SK-N-SH (cell line): ENCODE results near the gene ATP6V1C2. TPM values are rescaled to one million over a fixed set of nuclear protein-coding genes. Genes with fewer than 3 reads are reported as not detected.

Experiments used
- CTCF ChIA-PET: fragments of 300-600, 350-600 bp; formaldehyde crosslinking; extraction: SDS; loops from one replicate; lab custom pipeline; 2021; lab: Yijun Ruan, JAX
- POLR2A ChIA-PET: fragments of 350-600 bp; sonication (Branson Sonifier 250); formaldehyde crosslinking; extraction: SDS; loops from one replicate; lab custom pipeline; 2020; ENCODE audit warnings: antibody characterized with exemption, inconsistent platforms; lab: Yijun Ruan, JAX
- DNase-seq: peaks from one replicate; pipeline ENCODE4 v3.0.0; 2012
- H2AFZ ChIP-seq: fragments of 200-600 bp; sonication (generic); 2 replicates; pipeline ENCODE4 v1.8.1; 2016; ENCODE audit warnings: antibody characterized with exemption, mild to moderate bottlenecking, low read depth
- H3F3A ChIP-seq: fragments of 200-600 bp; sonication (generic); replicated peaks from 2 replicates; pipeline ENCODE3; 2016; ENCODE audit warnings: antibody characterized with exemption, mild to moderate bottlenecking; ENCODE audit not compliant: insufficient read depth
- H3K27ac ChIP-seq, 2 experiments: fragments of 200-500 bp in 1 of 2; fragments of 200-600 bp in 1 of 2; sonication (Bioruptor generic) in 1 of 2; sonication (generic), shearing (Covaris generic) in 1 of 2; 2 replicates each; pipeline versions ENCODE4 v1.5.1 to v1.6.1; 2014 to 2016; ENCODE audit warnings: low read depth in 2 of 2, inconsistent platforms in 1 of 2, low read length in 1 of 2, mild to moderate bottlenecking in 1 of 2, mixed read lengths in 1 of 2
- H3K27me3 ChIP-seq: fragments of 200-600 bp; sonication (generic), shearing (Covaris generic); 2 replicates; pipeline ENCODE4 v1.6.1; 2016; ENCODE audit warnings: mixed run types; ENCODE audit not compliant: insufficient read depth
- H3K36me3 ChIP-seq, 2 experiments: fragments of 200-500 bp in 1 of 2; fragments of 200-600 bp in 1 of 2; sonication (Bioruptor generic) in 1 of 2; sonication (generic) in 1 of 2; replicated peaks in 1 of 2; 2 replicates each; pipeline versions ENCODE3 to v1.5.1; 2014 to 2016; ENCODE audit warnings: low read length in 1 of 2, mild to moderate bottlenecking in 1 of 2; ENCODE audit not compliant: insufficient read depth in 2 of 2, control insufficient read depth in 1 of 2
- H3K4me1 ChIP-seq, 2 experiments: fragments of 200-500 bp in 1 of 2; fragments of 200-600 bp in 1 of 2; sonication (Bioruptor generic) in 1 of 2; sonication (generic), shearing (Covaris generic) in 1 of 2; 2 replicates each; pipeline versions ENCODE4 v1.5.1 to v1.6.1; 2014 to 2016; ENCODE audit warnings: low read depth in 1 of 2, low read length in 1 of 2, mixed run types in 1 of 2; ENCODE audit not compliant: insufficient read depth in 2 of 2, control insufficient read depth in 1 of 2
- H3K4me2 ChIP-seq: fragments of 200-600 bp; sonication (generic), shearing (Covaris generic); 2 replicates; pipeline ENCODE4 v1.6.1; 2017; ENCODE audit warnings: mixed run types
- H3K4me3 ChIP-seq, 2 experiments: fragments of 200-500 bp in 1 of 2; fragments of 200-600 bp in 1 of 2; sonication (Bioruptor generic) in 1 of 2; sonication (generic), shearing (Covaris generic) in 1 of 2; 2 replicates each; pipeline versions ENCODE4 v1.5.1 to v1.8.1; 2014 to 2016; ENCODE audit warnings: low read depth in 2 of 2, inconsistent platforms in 1 of 2, low read length in 1 of 2, mild to moderate bottlenecking in 1 of 2, mixed read lengths in 1 of 2, moderate library complexity in 1 of 2
- H3K79me2 ChIP-seq: fragments of 200-600 bp; sonication (generic); 2 replicates; pipeline ENCODE4 v1.8.1; 2017; ENCODE audit warnings: mild to moderate bottlenecking; ENCODE audit not compliant: insufficient read depth
- H3K9ac ChIP-seq: fragments of 200-600 bp; sonication (generic); 2 replicates; pipeline ENCODE4 v1.6.1; 2017; ENCODE audit warnings: mixed run types
- H3K9me2 ChIP-seq: fragments of 200-600 bp; sonication (generic); 2 replicates; pipeline ENCODE4 v1.6.1; 2017; ENCODE audit warnings: mixed run types
- H3K9me3 ChIP-seq: fragments of 200-600 bp; sonication (generic); 2 replicates; pipeline ENCODE4 v1.6.1; 2017; ENCODE audit warnings: mixed run types, mild to moderate bottlenecking, moderate library complexity
- H4K20me1 ChIP-seq: fragments of 200-600 bp; sonication (generic); 2 replicates; pipeline ENCODE4 v1.6.1; 2017; ENCODE audit warnings: mild to moderate bottlenecking, mixed run types; ENCODE audit not compliant: insufficient read depth
- ELF1 ChIP-seq: IDR thresholded peaks from 2 replicates; pipeline ENCODE4 v1.4.0; 2012
- FOXJ3 ChIP-seq: sonication (generic); formaldehyde crosslinking; IDR thresholded peaks from 2 replicates; pipeline ENCODE4 v1.5.1; 2020; ENCODE audit warnings: mild to moderate bottlenecking, missing genetic modification reagents
- FOXM1 ChIP-seq: IDR thresholded peaks from 2 replicates; pipeline ENCODE4 v1.4.0; 2012; ENCODE audit warnings: low read depth, mild to moderate bottlenecking
- GABPA ChIP-seq: IDR thresholded peaks from 2 replicates; pipeline ENCODE4 v1.4.0; 2012; ENCODE audit warnings: low read depth, mild to moderate bottlenecking
- GATA2 ChIP-seq: sonication (generic); formaldehyde crosslinking; IDR thresholded peaks from 2 replicates; pipeline ENCODE4 v1.5.0; 2020; ENCODE audit warnings: mild to moderate bottlenecking, missing genetic modification reagents
- MAX ChIP-seq: IDR thresholded peaks from 2 replicates; pipeline ENCODE4 v1.4.0; 2012; ENCODE audit warnings: low read depth
- MEF2A ChIP-seq: IDR thresholded peaks from 2 replicates; pipeline ENCODE4 v1.4.0; 2012; ENCODE audit warnings: low read depth, borderline replicate concordance
- RAD21 ChIP-seq: IDR thresholded peaks from 2 replicates; pipeline ENCODE4 v1.6.1; 2012; ENCODE audit warnings: mild to moderate bottlenecking, low read length
- RCOR1 ChIP-seq: fragments of 150-350 bp; IDR thresholded peaks from 2 replicates; pipeline ENCODE4 v1.6.1; 2017; ENCODE audit warnings: antibody characterized with exemption, low read length
- REST ChIP-seq: IDR thresholded peaks from 2 replicates; pipeline ENCODE4 v1.6.1; 2012; ENCODE audit warnings: mild to moderate bottlenecking, low read depth, low read length, moderate library complexity
- RFX5 ChIP-seq: IDR thresholded peaks from 2 replicates; pipeline ENCODE4 v1.6.1; 2012; ENCODE audit warnings: mild to moderate bottlenecking, improper control_type of control experiment, low read length
- RXRA ChIP-seq: IDR thresholded peaks from 2 replicates; pipeline ENCODE4 v1.4.0; 2012; ENCODE audit warnings: low read depth, mild to moderate bottlenecking, borderline replicate concordance
- SMC3 ChIP-seq: IDR thresholded peaks from 2 replicates; pipeline ENCODE4 v1.6.1; 2012; ENCODE audit warnings: low read depth, low read length, improper control_type of control experiment
- TAF1 ChIP-seq: IDR thresholded peaks from 2 replicates; pipeline ENCODE4 v1.6.1; 2012; ENCODE audit warnings: low read depth, mild to moderate bottlenecking, low read length, moderate library complexity, borderline replicate concordance
- TCF12 ChIP-seq: IDR thresholded peaks from 2 replicates; pipeline ENCODE4 v1.4.0; 2012
- USF2 ChIP-seq: fragments of 150-350 bp; IDR thresholded peaks from 2 replicates; pipeline ENCODE4 v1.6.1; 2017; ENCODE audit warnings: antibody characterized with exemption, low read length, low read depth, borderline replicate concordance
- YY1 ChIP-seq: IDR thresholded peaks from 2 replicates; pipeline ENCODE4 v1.4.0; 2012; ENCODE audit warnings: low read depth, mild to moderate bottlenecking
- WGBS: methylation state at CpG from one replicate; pipeline ENCODE4 v1.1.6; 2017; ENCODE audit warnings: low lambda C conversion rate; 5-methylcytosine and 5-hydroxymethylcytosine counted together
- polyA plus RNA-seq, 3 experiments: library from polyadenylated mRNA; depleted of rRNA; stranded (reverse); fragments of >200 nt; gene quantifications; 2 replicates each; pipeline ENCODE4 v1.2.3, GENCODE V29; 2012

Gene ATP6V1C2
- polyA plus RNA-seq, 1 of the 3 experiments (the other 2 are of a cell fraction): 0.12 TPM

- 84% methylated on average over 2 of the region's 2 CpGs for WGBS
- Histone ChIP-seq H3K9me3 (no peaks in the 10 kb centered on the region), H2AFZ (no peak overlapping the region), H3F3A (peaks cover 14% of the 10 kb centered on the region), H3K9ac (no peak overlapping the region), H4K20me1 (peaks cover 12% of the 10 kb centered on the region; the same call in 1 of the 2 replicates), H3K9me2 (no peaks in the 10 kb centered on the region), H3K4me2 (no peak overlapping the region), H3K36me3 (peaks cover 43 to 53% of the 10 kb centered on the region in 2 experiments), H3K27ac (no peak overlapping the region), H3K79me2 (peaks cover 70% of the 10 kb centered on the region), H3K27me3 (no peaks in the 10 kb centered on the region), H3K4me3 (no peak overlapping the region), H3K4me1 (no peaks in the 10 kb centered on the region)
- ChIA-PET POLR2A (no interaction called here), CTCF (interaction anchor here (0.7 to 1.3 kb wide), 3 partner anchors 8 to 539 kb away, joined by 3 read pairs; no protein-coding TSS in a partner anchor)
- TF ChIP-seq YY1: no peak
- TF ChIP-seq GATA2 (CRISPR knock-in tag): no peak
- no peak for TF ChIP-seq USF2
- TF ChIP-seq FOXM1: no peak
- no peak for TF ChIP-seq MEF2A
- no peak for DNase-seq
Observed at GRCh38 chr2:10680957-10681356, 40.5 kb upstream of the ATP6V1C2 start.

GRCh38 chr2:10686176-10686730 is 35.2 kb upstream of the ATP6V1C2 start:
- ChIA-PET POLR2A (interaction anchor here (1.0 kb wide), 1 partner anchor 11 kb away, joined by 3 read pairs; no protein-coding TSS in a partner anchor), CTCF (interaction anchor here (0.8 to 1.9 kb wide), 6 partner anchors 9 to 251 kb away, joined by 3 to 9 read pairs (median 4); partner anchors contain the start of gene ATP6V1C2)
- Histone ChIP-seq H2AFZ (no peak overlapping the region), H3K79me2 (peaks cover 89% of the 10 kb centered on the region), H4K20me1 (peaks cover 19% of the 10 kb centered on the region; the same call in 1 of the 2 replicates), H3K4me1 (peaks cover 7 to 20% of the 10 kb centered on the region in 2 experiments), H3K27ac (no peak overlapping the region), H3K36me3 (peaks cover 19 to 27% of the 10 kb centered on the region in 2 experiments), H3K9me2 (no peaks in the 10 kb centered on the region), H3F3A (no peaks in the 10 kb centered on the region), H3K27me3 (no peaks in the 10 kb centered on the region), H3K9me3 (no peaks in the 10 kb centered on the region), H3K4me3 (no peak overlapping the region), H3K4me2 (no peak overlapping the region), H3K9ac (no peak overlapping the region)
- no peak for TF ChIP-seq FOXJ3 (CRISPR knock-in tag)
- TF ChIP-seq RAD21: no peak
- no peak for TF ChIP-seq TCF12
- TF ChIP-seq SMC3: no peak
- TF ChIP-seq RCOR1: no peak
- no peak for TF ChIP-seq FOXM1
- no peak for TF ChIP-seq REST
- no peak for TF ChIP-seq USF2
- no peak for TF ChIP-seq GABPA
- no peak for TF ChIP-seq MAX
- TF ChIP-seq RFX5: no peak
- TF ChIP-seq ELF1: no peak
- TF ChIP-seq RXRA: no peak
- TF ChIP-seq TAF1: no peak
- 69% methylated on average over 5 of the region's 5 CpGs for WGBS
- DNase-seq: no peak
